Hippocampal formation (tissue), 2 donors: ENCODE results near the gene IRF9.

Experiments used
- DNase-seq, 2 donors: peaks; one replicate each; lab custom pipeline; 2025; lab: John Stamatoyannopoulos, UW

IRF9 gene

DNA sequence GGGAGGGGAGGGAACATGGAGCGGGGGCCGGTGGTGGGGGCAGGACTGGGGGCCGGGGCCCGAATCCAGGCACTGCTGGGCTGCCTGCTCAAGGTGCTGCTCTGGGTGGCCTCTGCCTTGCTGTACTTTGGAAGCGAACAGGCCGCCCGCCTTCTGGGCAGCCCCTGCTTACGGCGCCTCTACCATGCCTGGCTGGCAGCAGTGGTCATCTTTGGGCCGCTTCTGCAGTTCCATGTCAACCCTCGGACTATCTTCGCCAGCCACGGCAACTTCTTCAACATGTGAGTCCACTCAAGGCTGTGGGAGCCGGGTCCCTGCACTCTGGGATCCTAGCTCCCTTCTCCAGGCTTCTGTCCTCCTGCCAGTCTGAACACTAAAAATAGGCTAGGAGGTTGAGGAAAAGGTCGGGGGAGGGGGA lies 29.5 kb upstream of the IRF9 start:
- DNase-seq: no peak

DNA sequence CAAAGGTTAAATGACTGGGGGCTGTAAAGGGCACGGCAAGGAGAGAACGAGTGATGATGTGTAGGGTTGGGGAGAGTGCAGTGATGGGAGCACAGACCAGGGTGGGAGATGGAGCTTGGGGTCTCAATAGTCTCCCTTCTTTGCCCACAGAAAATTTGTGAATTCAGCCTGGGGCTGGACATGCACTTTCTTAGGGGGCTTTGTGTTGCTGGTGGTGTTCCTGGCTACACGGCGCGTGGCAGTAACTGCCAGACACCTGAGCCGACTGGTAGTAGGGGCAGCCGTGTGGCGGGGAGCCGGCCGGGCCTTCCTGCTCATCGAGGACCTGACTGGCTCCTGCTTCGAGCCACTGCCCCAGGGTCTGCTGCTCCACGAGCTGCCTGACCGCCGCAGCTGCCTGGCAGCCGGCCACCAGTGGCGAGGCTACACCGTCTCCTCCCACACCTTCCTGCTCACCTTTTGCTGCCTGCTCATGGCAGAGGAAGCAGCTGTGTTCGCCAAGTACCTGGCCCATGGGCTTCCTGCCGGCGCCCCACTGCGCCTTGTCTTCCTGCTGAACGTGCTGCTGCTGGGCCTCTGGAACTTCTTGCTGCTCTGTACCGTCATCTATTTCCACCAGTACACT lies 28.9 kb upstream of the IRF9 start:
- DNase-seq: no peak

DNA sequence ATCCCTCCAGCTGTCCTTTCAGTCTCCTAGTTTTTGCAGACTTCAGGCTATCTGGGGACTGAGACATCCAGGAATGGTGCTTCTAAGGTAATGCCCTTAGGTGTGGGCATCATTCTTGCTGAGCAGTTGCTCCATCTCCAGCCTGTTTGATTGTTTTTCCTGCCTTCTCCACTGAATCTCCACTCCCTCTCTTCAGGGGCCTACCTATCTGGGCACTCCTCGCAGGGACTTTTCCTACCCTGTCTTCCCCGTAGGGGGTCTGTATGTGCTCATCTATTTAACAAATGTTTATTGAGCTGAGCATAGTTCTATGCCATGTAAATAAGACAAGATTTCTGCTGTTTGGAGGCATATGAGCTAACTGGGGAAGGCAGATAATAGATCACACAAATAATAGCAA lies 28.1 kb upstream of the IRF9 start:
- DNase-seq: no peak

DNA sequence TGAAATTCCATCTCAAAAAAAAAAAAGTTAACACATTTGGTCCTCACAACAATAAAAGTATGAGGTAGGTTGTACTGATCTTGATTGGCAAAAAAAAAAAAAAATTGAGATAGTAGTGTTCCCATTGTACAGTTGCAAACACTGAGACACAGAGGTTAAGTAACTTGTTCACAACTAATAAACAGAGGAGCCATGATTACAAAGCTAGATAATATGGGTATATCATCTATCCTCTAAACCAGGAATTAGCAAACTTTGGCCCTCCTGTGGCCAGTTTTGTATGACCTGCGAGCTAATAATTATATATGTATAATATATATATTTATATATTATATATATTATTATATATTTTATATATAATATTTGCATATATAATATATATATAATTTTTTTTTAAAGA lies 27.3 kb upstream of the IRF9 start:
- DNase-seq: no peak

DNA sequence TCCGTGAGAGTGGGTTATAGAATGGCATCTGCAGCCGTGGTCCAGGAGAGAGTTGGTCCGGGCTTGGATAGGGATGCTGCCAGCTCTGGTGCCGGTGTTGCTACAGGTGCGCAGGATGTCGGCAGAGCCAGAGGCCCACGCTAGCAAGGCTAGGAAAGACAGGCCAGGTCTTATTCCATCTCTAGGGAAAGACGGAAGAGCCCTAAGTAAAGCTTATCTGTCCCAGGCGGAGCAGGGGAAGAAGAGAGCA lies 25.6 kb upstream of the IRF9 start:
- no peak for DNase-seq

DNA sequence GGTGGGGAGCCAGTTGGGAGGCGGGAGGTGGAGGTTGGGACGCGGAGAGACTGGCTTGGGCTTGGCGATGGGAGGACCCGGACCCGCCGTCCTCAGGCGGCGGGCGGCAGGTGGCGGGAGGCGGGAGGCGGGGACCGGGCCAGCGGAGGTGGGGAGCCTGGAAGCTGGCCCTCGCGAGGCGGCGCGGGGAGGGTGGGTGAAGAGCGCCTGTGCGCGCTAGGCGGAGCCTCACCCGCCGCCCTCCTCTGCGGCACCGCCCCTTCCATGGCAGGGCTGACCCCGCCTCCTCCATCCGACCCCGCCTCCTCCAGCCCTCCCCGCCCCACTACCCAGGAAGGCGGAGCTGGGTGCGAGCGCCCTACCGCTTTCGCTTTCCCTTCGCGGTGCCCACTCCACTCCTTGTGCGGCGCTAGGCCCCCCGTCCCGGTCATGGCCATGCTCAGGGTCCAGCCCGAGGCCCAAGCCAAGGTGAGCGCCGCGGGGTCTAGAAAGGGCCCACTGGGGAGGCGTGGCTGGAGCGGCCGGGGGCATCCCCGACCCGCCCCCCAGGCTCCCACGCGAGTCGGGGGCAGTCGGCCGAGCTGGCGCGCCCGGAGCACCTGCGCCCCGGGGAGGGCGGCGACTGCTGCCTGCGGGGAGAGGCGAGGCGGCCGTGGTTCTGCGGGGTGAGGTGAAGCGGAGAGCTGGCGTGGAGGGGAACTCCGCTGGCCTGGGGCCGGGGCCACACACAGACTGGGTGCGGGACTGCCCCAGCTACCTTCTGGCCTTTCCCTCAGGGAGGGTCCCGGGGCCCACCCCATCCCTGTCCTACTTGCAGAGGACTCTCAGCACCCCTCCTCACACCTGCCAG lies 25.0 kb upstream of the IRF9 start, which contains the start of gene PSME1:
TSS of gene PSME1 (plus strand) at position 361 of the 850 bp plus-strand sequence. CDS start at position 430, 69 bp downstream.
- DNase-seq: peak; percentile 90 to 91

DNA sequence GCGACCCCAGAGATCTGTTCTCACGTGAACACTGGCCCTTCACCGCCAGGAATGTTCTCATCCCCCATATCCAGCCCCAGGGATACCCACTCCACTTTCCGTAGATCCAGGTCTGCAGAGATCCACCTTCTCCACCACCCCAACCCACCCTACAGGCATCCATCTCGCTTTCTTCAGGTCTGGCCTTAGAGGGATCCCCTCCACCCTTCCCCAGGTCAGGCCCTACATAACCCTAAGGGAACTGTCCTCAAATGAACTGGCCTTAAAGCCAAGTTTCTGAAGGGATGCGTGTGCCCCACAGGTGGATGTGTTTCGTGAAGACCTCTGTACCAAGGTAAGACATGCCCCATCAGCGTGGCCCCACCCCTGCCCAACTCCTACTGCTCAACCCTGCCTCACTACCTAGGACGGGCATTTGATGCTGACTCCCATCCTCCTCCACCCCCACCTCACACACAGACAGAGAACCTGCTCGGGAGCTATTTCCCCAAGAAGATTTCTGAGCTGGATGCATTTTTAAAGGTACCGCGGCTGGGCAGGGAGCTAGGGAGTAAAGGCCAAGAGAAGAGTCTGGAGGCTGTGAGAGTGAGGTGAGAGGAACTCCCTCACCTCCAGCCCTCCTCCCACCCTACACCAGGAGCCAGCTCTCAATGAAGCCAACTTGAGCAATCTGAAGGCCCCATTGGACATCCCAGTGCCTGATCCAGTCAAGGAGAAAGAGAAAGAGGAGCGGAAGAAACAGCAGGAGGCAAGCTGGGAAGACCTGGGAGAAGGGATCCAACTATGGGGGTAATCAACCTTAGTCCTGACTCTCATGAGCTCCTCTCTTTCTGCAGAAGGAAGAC lies 24.2 kb upstream of the IRF9 start:
- DNase-seq: no peak

DNA sequence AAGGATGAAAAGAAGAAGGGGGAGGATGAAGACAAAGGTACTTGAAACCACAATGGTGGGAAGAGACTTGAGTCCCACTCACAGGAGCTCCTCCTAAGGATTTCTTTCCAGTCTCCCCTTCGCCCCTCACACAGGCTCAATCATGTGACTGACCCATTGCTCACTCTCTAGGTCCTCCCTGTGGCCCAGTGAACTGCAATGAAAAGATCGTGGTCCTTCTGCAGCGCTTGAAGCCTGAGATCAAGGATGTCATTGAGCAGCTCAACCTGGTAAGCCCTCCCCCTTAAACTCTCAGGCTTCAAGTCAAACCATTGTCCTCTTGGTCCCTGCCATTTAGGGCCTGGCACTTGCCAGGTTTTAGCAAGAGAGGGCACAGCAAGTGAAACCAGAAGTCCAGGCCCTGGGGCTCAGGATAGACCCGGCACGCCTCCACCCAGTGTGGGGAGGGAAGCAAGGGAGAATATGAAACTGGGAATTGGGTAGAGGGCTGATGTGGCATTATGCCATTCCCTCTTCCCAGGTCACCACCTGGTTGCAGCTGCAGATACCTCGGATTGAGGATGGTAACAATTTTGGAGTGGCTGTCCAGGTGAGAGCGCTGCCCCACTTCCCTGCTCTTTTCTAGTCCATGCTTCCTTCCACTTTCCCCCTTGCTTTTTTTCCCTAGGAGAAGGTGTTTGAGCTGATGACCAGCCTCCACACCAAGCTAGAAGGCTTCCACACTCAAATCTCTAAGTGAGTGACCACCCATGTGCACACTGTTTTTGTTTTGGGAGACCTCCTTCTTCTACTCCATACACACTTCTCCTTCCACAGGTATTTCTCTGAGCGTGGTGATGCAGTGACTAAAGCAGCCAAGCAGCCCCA lies 23.3 kb upstream of the IRF9 start:
- no peak for DNase-seq

DNA sequence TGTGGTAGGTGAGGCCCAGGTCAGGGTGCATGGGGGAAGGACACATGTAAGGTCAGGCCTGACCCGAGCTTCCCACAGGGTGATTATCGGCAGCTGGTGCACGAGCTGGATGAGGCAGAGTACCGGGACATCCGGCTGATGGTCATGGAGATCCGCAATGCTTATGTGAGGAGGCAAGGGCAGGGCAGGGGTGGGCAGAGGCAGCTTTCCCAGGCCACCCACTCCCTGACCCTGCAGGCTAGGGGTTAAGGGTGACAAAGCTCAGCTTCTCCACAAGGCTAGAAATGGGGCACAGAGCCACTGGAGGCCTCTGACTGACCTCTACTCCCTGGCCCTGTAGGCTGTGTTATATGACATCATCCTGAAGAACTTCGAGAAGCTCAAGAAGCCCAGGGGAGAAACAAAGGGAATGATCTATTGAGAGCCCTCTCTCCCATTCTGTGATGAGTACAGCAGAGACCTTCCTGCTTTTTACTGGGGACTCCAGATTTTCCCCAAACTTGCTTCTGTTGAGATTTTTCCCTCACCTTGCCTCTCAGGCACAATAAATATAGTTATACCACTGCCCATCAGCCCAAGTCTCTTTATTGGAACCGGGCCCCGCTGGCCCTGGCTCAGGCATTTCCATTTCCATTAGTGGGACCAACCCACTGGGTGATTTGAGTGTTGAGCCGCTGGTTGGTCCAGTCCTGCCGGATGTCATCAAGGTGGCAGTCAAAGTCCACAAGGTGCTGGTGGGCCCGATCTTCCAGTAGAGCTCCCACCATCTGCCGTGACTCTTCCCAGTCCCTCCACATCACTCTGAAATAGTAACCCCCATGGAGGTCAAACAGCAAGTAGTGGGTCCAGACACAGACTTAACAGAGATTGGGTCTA lies 22.4 kb upstream of the IRF9 start:
- DNase-seq: no peak

DNA sequence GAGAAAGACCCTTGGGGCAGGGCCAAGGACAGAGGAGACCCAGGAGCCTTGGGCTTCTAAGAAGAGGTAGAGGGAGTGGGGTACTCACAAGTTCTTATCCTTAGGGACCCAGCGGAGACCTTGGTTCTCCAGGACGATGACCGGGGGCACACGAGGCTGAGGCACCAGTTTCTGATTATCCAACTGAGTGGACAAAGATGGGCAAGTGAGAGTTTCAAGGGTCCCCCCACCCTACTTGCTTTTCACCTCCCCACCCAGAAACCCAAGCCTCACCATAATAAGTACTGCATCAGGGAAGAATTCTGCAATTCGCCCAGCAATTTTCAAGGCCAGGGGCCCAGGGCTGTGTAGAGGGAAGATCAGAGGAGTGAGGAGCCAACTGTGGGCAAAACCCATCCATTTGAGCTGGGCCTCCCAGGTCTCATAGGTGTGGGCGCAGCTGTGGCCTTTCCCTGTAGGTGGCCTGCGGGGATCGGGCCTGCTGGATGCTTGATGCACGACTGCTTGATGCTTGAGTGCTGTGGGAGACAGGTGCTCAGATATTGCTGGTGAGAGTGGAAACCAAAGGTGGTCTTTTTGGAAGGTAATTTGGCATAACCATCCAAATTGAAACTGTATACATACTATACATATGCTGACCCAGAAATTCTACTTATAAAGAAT lies 21.7 kb upstream of the IRF9 start:
- DNase-seq: no peak

DNA sequence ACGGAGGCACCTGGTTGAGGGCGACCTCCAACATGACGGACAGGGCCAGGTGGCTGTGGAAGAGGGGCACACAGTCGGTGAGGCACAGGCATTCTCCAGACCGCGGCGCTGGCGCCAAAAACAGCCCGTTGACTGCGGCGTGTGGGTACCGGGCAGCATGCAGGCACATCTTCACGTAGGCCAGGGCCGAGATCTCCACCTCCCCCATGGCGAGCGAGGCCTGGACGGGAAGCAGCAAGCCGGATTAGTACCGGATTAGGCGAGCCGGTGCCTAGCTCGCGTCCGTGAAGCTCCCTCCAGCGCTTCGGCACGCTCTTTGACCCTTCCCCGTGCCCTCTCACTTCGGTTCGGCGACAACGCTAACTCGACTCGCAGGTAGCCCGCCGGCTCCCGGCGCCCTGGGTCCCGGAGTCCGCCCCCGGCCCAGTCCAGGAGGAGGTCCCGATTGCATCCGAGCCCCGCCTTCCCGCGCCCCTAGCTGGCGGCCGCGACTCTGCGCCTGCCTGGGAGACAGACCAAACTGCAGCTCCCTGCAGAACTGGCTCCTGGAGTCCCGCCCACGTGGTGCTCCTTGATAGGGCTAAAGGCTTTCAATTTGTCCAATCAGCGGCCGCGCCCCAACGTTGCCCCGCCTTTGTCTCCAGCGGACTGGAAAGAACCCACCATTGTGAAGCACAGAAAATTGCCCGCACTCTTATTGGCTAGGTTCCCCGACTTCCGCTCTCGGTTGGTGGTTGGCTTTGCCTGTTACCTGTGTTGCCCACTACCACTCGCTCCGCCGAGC lies 19.8 kb upstream of the IRF9 start, which contains the start of gene EMC9:
TSS of gene EMC9 (minus strand) at position 495 of the 784 bp plus-strand sequence. CDS start at position 208, 287 bp downstream.
- peak; percentile 98 to 99 for DNase-seq

DNA sequence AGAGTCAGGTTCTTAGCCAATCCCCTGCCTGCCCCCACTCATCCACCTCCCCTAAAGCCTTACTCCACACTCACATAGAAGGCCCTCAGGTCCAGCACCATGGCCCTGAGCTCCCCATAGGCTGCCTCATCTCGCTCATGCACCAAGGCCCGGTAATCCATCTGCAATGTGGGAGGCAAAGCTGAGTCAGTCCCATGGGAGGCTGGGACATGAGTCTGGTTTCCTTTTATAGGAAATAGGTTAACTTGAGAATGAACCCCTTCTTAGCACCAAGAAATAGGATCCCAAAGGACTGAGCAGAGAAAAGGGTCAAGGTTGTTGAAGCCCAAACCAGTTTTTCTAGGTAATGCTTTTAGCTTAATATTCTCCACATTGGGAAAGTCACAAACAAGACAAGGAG lies 17.6 kb upstream of the IRF9 start:
- no peak for DNase-seq

DNA sequence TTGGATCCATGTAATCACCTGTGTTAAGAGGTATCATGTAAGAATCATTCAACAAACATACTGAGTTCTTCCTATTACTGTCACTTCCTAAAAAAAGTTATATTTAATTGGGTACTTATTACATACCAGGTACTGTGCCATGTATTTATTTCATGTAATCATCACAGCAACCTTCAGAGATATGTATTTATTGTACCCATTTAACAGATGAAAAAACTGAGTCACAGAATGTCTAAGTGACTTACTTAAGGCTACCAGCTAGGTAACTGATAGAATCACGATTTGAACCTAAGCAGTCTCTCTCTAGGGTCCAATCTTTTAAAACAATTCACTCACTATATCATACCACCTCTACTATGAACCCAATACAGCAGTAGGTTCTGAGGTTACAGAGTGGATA lies 16.6 kb upstream of the IRF9 start:
- no peak for DNase-seq

DNA sequence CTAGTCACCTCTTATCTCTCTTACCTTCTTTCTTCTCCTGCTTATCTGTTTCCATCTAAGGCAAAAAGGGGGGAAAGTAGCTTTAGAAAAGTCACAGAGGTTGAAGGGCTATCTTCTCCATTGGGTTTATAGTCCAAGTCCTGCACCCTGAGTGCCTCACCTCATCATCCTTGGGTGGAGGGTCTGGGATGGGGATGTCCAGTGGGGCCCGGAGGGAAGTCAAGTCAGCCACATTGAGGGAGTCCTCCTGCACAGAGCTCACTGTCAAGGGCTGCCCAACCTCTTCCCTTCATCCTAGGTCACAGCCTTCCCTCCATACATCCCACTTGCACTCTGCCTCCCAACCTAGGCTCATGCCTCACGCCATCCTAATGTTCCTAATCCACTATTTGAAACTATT lies 15.8 kb upstream of the IRF9 start:
- DNase-seq: no peak

DNA sequence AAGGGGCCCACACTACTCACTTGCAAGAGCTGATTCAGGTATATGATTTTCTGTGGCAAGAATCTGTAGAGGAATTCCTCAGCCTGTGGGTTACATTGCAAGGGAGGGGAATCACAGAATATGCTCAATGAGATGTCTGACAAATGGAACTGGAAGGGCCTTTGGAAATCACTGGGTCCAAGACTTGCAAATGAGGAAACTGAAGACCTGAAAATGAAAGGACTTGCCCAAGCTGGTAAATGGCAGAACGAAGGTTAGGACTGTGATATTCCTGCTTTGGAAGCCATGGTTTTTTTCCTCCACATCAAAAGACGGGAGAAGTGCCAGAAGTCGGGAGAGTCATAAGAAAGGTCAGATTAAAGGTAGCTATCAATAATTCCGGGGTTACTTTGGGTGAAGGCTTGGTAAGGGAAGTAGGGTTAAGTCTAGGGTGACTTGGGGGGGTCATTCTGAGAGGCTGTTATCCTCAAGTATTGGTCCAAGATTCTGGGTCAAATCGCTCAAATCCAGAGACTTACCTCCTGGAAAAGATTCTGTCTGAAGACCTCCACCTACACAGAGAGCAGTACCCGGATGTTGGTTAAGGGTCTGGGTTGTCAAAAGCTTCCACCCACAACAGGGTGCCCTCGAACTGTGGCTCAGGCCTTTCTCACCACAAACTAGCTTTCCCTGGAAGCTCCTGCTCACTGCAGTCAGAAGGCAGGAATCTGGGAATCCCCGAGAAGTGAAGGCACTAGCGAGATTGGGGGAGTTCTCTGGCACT lies 15.2 kb upstream of the IRF9 start:
- no peak for DNase-seq

DNA sequence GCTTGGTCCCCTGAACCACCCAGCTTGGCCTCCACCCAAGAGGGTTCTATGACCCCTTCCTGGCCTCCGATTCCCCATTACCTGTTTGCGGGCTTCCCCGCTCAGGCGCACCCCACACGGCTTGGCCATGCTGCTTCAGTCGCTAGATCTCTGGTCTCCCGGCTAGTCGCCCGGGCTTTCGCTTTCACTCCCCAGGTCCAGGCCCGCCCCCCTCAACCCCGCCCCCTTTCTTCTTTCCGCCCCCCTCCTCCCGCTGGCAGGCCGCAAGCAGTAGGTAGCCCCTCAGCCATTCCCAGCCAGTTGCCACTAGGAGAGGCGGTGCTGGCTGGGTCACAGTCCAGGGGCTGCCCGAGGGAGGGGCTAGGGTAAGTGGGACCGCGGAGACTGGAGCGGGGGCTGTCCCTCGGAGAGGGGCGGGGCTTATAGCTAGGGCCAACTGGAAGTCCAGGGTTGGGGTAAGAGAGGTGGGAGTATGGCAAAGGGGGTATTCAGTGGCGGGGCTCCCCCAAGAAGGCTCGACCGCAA lies 14.6 kb upstream of the IRF9 start, which contains the start of gene PSME2:
TSS of gene PSME2 (minus strand) at position 158 of the 525 bp plus-strand sequence. CDS start at position 129, 29 bp downstream.
- peak; percentile 81 to 84 for DNase-seq

DNA sequence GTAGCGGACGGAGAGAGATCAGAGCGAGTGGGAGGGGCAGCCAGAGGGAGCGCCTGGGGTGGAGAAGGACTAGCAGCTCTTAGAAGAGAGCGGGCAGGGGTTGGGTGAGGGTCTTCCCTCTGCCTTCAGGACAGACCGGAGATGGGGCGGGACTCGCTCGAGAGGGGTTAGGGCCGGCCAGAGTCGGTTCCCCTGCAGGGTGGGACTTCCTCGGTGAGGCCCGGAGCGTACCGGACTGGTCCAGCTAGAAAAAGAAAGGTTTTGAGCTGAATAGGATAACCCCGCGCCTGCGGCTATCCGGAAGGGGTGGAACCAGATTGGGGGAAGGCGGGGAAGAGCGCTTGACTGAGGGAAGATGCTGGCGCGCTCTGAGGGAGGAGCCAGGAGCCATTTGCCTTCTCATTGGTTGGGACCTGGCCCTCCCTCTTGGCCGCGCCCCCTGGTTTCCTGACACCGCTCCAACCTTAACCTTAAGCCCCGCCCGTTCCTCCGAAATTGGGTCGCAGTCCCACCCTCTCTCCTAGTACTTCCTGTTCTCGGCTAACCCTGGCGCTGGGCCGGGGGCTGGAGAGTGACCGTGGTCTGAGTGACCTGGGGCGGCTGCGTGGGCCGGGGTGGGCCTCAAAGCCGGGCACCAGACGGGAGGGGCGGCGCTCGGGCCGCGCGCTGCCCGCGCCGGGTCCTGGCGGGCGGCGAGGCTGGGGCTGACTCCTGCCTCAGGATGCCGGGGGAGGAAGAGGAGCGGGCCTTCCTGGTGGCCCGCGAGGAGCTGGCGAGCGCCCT lies 13.9 kb upstream of the IRF9 start, which contains the start of gene RNF31:
TSS of gene RNF31 (plus strand) at position 521 of the 783 bp plus-strand sequence. CDS start at position 722, 201 bp downstream.
- peak; percentile 96 to 99 for DNase-seq
